Neural cell (in vitro differentiated cells): ENCODE data around the gene ARID1A. TPM values are rescaled to one million over a fixed set of nuclear protein-coding genes. Genes with fewer than 3 reads are reported as not detected.

Experiments
- H2AFZ ChIP-seq: fragments of 200-600, 300-800 bp; sonication (generic), shearing (Covaris generic); 2 replicates; pipeline ENCODE4 v1.6.0; 2014; ENCODE audit warnings: low read depth, mild to moderate bottlenecking, antibody characterized with exemption, low read length, moderate library complexity
- H3F3A ChIP-seq: fragments of 200-600 bp; shearing (Covaris generic); 2 replicates; pipeline ENCODE4 v1.6.1; 2016; ENCODE audit warnings: mild to moderate bottlenecking, moderate library complexity, mixed read lengths, antibody characterized with exemption, low read length; ENCODE audit not compliant: insufficient read depth, poor library complexity, severe bottlenecking
- H3K27ac ChIP-seq: fragments of 200-600, 300-800 bp; sonication (generic), shearing (Covaris generic); 2 replicates; pipeline ENCODE4 v1.5.1; 2014; ENCODE audit warnings: mild to moderate bottlenecking, low read length, moderate library complexity
- H3K27me3 ChIP-seq: fragments of 300-800, 200-600 bp; sonication (generic), shearing (Covaris generic); 2 replicates; pipeline ENCODE4 v1.6.0; 2014; ENCODE audit warnings: mild to moderate bottlenecking, low read depth, low read length, moderate library complexity; ENCODE audit not compliant: insufficient read depth
- H3K36me3 ChIP-seq: fragments of 300-800, 200-600 bp; sonication (generic), shearing (Covaris generic); 2 replicates; pipeline ENCODE4 v1.5.1; 2014; ENCODE audit warnings: mild to moderate bottlenecking, antibody characterized with exemption, low read length, moderate library complexity; ENCODE audit not compliant: insufficient read depth
- H3K4me2 ChIP-seq: fragments of 300-800, 200-600 bp; sonication (generic), shearing (Covaris generic); 2 replicates; pipeline ENCODE4 v1.6.0; 2014; ENCODE audit warnings: mild to moderate bottlenecking, low read length
- H3K4me3 ChIP-seq: fragments of 300-800, 200-600 bp; sonication (generic), shearing (Covaris generic); 2 replicates; pipeline ENCODE4 v1.5.1; 2014; ENCODE audit warnings: mild to moderate bottlenecking, low read length, moderate library complexity
- H3K79me2 ChIP-seq: fragments of 200-600 bp; shearing (Covaris generic); replicated peaks from 2 replicates; pipeline ENCODE4 v1.6.0; 2014; ENCODE audit warnings: mild to moderate bottlenecking, low read length, moderate library complexity; ENCODE audit not compliant: insufficient read depth
- H3K9ac ChIP-seq: fragments of 300-800, 200-600 bp; sonication (generic), shearing (Covaris generic); 2 replicates; pipeline ENCODE4 v1.6.1; 2016; ENCODE audit warnings: mild to moderate bottlenecking, low read length, mixed read lengths
- H3K9me2 ChIP-seq: fragments of 200-600 bp; shearing (Covaris generic); 2 replicates; pipeline ENCODE4 v1.6.1; 2016; ENCODE audit warnings: mild to moderate bottlenecking, low read length, mixed read lengths; ENCODE audit not compliant: insufficient read depth
- H3K9me3 ChIP-seq: fragments of 200-600, 300-800 bp; sonication (generic), shearing (Covaris generic); 2 replicates; pipeline ENCODE4 v1.6.1; 2016; ENCODE audit warnings: mild to moderate bottlenecking, mixed run types, low read length, moderate library complexity, mixed read lengths
- H4K20me1 ChIP-seq: fragments of 200-600 bp; shearing (Covaris generic); 2 replicates; pipeline ENCODE4 v1.6.1; 2016; ENCODE audit warnings: mild to moderate bottlenecking, mixed run types; ENCODE audit not compliant: insufficient read depth
- CTCF ChIP-seq: fragments of 450-650 bp; IDR thresholded peaks from 2 replicates; pipeline ENCODE4 v1.5.1; 2014; ENCODE audit warnings: antibody characterized with exemption, mild to moderate bottlenecking, moderate library complexity; ENCODE audit not compliant: poor library complexity, severe bottlenecking
- EP300 ChIP-seq: fragments of 450-650 bp; conservative IDR thresholded peaks from 2 replicates; pipeline ENCODE4 v1.6.1; 2014; ENCODE audit warnings: antibody characterized with exemption, mild to moderate bottlenecking, moderate library complexity; ENCODE audit not compliant: poor library complexity, severe bottlenecking
- EZH2 ChIP-seq: fragments of 200-600, 300-800 bp; shearing (Covaris generic), sonication (generic); IDR thresholded peaks from 2 replicates; pipeline ENCODE4 v1.6.1; 2014; ENCODE audit warnings: antibody characterized with exemption, low read length, borderline replicate concordance, mild to moderate bottlenecking; ENCODE audit not compliant: insufficient read depth, poor library complexity, severe bottlenecking
- MXI1 ChIP-seq: fragments of 450-650 bp; conservative IDR thresholded peaks from 2 replicates; pipeline ENCODE4 v1.6.1; 2014; ENCODE audit warnings: antibody characterized with exemption, mild to moderate bottlenecking; ENCODE audit not compliant: poor library complexity, severe bottlenecking
- POLR2AphosphoS5 ChIP-seq: IDR thresholded peaks from 2 replicates; pipeline ENCODE4 v1.6.1; 2012
- RAD21 ChIP-seq: fragments of 450-650 bp; conservative IDR thresholded peaks from 2 replicates; pipeline ENCODE4 v1.6.1; 2014; ENCODE audit warnings: antibody characterized with exemption, mild to moderate bottlenecking, moderate library complexity
- SMC3 ChIP-seq: fragments of 450-650 bp; conservative IDR thresholded peaks from 2 replicates; pipeline ENCODE4 v1.6.1; 2014; ENCODE audit warnings: antibody characterized with exemption, mild to moderate bottlenecking, moderate library complexity; ENCODE audit not compliant: poor library complexity
- TAF1 ChIP-seq: IDR thresholded peaks from 2 replicates; pipeline ENCODE4 v1.6.1; 2012; ENCODE audit warnings: low read depth
- polyA plus RNA-seq: library from polyadenylated mRNA; depleted of rRNA; stranded (reverse); fragments of >200 nt; gene quantifications from 2 replicates; pipeline ENCODE4 v1.2.3, GENCODE V29; 2014
- TF ChIP-seq, protein P1 (sequence below): IDR thresholded peaks from 2 replicates; pipeline ENCODE4 v1.6.1; 2012; ENCODE audit warnings: borderline replicate concordance

The ARID1A gene
- polyA plus RNA-seq, 1 donor from 2014 or later, result 13.2 TPM

DNA sequence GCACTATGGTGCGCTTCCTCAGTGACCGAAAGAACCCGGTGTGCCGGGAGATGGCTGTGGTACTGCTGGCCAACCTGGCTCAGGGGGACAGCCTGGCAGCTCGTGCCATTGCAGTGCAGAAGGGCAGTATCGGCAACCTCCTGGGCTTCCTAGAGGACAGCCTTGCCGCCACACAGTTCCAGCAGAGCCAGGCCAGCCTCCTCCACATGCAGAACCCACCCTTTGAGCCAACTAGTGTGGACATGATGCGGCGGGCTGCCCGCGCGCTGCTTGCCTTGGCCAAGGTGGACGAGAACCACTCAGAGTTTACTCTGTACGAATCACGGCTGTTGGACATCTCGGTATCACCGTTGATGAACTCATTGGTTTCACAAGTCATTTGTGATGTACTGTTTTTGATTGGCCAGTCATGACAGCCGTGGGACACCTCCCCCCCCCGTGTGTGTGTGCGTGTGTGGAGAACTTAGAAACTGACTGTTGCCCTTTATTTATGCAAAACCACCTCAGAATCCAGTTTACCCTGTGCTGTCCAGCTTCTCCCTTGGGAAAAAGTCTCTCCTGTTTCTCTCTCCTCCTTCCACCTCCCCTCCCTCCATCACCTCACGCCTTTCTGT lies 84.6 kb downstream of the ARID1A start:
- Histone ChIP-seq H3K9ac (no peak overlapping the region), H3K4me3 (no peak overlapping the region), H2AFZ (no peak overlapping the region), H3K27ac (no peak overlapping the region), H4K20me1 (no peaks in the 10 kb centered on the region), H3K79me2 (peaks cover 4% of the 10 kb centered on the region), H3F3A (no peaks in the 10 kb centered on the region), H3K4me2 (no peak overlapping the region), H3K36me3 (peaks cover 13% of the 10 kb centered on the region), H3K27me3 (no peaks in the 10 kb centered on the region), H3K9me2 (no peaks in the 10 kb centered on the region), H3K9me3 (no peaks in the 10 kb centered on the region)
- TF ChIP-seq RAD21 (no peak), CTCF (no peak), POLR2AphosphoS5 (peak; percentile 6), EP300 (no peak), TAF1 (no peak), MXI1 (no peak), EZH2 (no peak), SMC3 (no peak)
- TF ChIP-seq, protein P1, sequence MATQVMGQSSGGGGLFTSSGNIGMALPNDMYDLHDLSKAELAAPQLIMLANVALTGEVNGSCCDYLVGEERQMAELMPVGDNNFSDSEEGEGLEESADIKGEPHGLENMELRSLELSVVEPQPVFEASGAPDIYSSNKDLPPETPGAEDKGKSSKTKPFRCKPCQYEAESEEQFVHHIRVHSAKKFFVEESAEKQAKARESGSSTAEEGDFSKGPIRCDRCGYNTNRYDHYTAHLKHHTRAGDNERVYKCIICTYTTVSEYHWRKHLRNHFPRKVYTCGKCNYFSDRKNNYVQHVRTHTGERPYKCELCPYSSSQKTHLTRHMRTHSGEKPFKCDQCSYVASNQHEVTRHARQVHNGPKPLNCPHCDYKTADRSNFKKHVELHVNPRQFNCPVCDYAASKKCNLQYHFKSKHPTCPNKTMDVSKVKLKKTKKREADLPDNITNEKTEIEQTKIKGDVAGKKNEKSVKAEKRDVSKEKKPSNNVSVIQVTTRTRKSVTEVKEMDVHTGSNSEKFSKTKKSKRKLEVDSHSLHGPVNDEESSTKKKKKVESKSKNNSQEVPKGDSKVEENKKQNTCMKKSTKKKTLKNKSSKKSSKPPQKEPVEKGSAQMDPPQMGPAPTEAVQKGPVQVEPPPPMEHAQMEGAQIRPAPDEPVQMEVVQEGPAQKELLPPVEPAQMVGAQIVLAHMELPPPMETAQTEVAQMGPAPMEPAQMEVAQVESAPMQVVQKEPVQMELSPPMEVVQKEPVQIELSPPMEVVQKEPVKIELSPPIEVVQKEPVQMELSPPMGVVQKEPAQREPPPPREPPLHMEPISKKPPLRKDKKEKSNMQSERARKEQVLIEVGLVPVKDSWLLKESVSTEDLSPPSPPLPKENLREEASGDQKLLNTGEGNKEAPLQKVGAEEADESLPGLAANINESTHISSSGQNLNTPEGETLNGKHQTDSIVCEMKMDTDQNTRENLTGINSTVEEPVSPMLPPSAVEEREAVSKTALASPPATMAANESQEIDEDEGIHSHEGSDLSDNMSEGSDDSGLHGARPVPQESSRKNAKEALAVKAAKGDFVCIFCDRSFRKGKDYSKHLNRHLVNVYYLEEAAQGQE, result no peak

DNA sequence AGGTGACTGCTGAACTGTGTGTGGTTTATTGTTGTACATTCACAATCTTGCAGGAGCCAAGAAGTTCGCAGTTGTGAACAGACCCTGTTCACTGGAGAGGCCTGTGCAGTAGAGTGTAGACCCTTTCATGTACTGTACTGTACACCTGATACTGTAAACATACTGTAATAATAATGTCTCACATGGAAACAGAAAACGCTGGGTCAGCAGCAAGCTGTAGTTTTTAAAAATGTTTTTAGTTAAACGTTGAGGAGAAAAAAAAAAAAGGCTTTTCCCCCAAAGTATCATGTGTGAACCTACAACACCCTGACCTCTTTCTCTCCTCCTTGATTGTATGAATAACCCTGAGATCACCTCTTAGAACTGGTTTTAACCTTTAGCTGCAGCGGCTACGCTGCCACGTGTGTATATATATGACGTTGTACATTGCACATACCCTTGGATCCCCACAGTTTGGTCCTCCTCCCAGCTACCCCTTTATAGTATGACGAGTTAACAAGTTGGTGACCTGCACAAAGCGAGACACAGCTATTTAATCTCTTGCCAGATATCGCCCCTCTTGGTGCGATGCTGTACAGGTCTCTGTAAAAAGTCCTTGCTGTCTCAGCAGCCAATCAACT lies 85.5 kb downstream of the ARID1A start:
- Histone ChIP-seq H3K27ac (no peak overlapping the region), H3K4me3 (no peak overlapping the region), H3K9me2 (no peaks in the 10 kb centered on the region), H3K9ac (no peak overlapping the region), H4K20me1 (no peaks in the 10 kb centered on the region), H3K9me3 (no peaks in the 10 kb centered on the region), H3K36me3 (peaks cover 13% of the 10 kb centered on the region), H2AFZ (no peak overlapping the region), H3K4me2 (no peak overlapping the region), H3K27me3 (no peaks in the 10 kb centered on the region), H3K79me2 (peaks cover 4% of the 10 kb centered on the region), H3F3A (no peaks in the 10 kb centered on the region)
- TF ChIP-seq SMC3 (no peak), POLR2AphosphoS5 (no peak), TAF1 (no peak), EP300 (no peak), RAD21 (no peak)
- TF ChIP-seq, protein P1, result no peak
